ENCODE measurements around the gene OSTF1. TPM values are rescaled to one million over a fixed set of nuclear protein-coding genes. Genes with fewer than 3 reads are reported as not detected.

OSTF1 gene
- total and polyA plus RNA-seq, 2 donors (not counting 3 experiments of a cell fraction or from before 2014, with no cell fraction given), result 23.5 to 70.9 TPM

GRCh38 chr9:75109210-75109839 is 21.0 kb downstream of the OSTF1 start:
- peaks cover 33% of the 10 kb centered on the region for H3K4me1 ChIP-seq (ENCODE audit: control insufficient read depth, extremely low read depth, insufficient read depth, low read length)
- FAIRE-seq (peak; percentile 18), DNase-seq (ENCODE audit: low read depth, low spot score) (peak; percentile 41)
- dilution Hi-C loops (cut with MboI; ENCODE audit: extremely low pct_ligation_motif_present, low sequenced_read_pairs), result no loop called here
- H3K4me3 ChIP-seq (replicated peaks in 1 of 3; ENCODE audit: insufficient read depth in 1 of 3, low read depth in 1 of 3, low read length in 3 of 3), result no peak overlapping the region
- H3K27me3 ChIP-seq (ENCODE audit: control insufficient read depth in 2 of 2, insufficient read depth in 2 of 2, low read length in 2 of 2), result no peaks in the 10 kb centered on the region
- H3K9me3 ChIP-seq (replicated peaks; ENCODE audit: control insufficient read depth, insufficient read depth, low read length), result no peaks in the 10 kb centered on the region
- no peaks in the 10 kb centered on the region for H3K9me1 ChIP-seq (replicated peaks; ENCODE audit: control insufficient read depth, extremely low read depth, insufficient read depth, low read length)
- no peaks in the 10 kb centered on the region for H3K36me3 ChIP-seq (ENCODE audit: control insufficient read depth in 2 of 2, extremely low read depth in 1 of 2, insufficient read depth in 2 of 2, low read length in 2 of 2)
- ChIA-PET CTCF (interaction anchor here (0.6 to 2.2 kb wide), 5 partner anchors 12 to 76 kb away, joined by 3 to 9 read pairs (median 6); partner anchors contain the start of genes NMRK1 and OSTF1), POLR2A (interaction anchor here (0.9 to 2.1 kb wide), 2 partner anchors 21 to 60 kb away, joined by 4 to 5 read pairs; partner anchors contain the start of genes NMRK1 and OSTF1)
- H3K4me2 ChIP-seq (ENCODE audit: insufficient read depth, low read length), result peak overlapping the region; percentile 76
- TF ChIP-seq FOS (IDR thresholded peaks at IDR 0.05; ENCODE audit: borderline replicate concordance, insufficient read depth, low read length) (peak; percentile 42), MYC (IDR thresholded peaks at IDR 0.05; ENCODE audit: low read depth, low read length) (no peak), POLR2A (IDR thresholded peaks at IDR 0.05; ENCODE audit: low read depth, low read length) (no peak), EZH2 (IDR thresholded peaks at IDR 0.05; ENCODE audit: borderline replicate concordance, low read depth, low read length, severe bottlenecking) (no peak)
- no peaks in the 10 kb centered on the region for H4K20me1 ChIP-seq (replicated peaks; ENCODE audit: control insufficient read depth, extremely low read depth, insufficient read depth, low read length)
- intact Hi-C loops (cut with micrococcal nuclease), result loop anchor here (2.0 to 5.0 kb wide), 3 partner anchors 39 to 1348 kb away; partner anchors contain the start of gene GCNT1
- H2AFZ ChIP-seq (ENCODE audit: low read depth, low read length), result no peak overlapping the region
- BruUV-seq (replicated peaks), result no TSS peak
- peaks cover 76% of the 10 kb centered on the region for H3K79me2 ChIP-seq (ENCODE audit: control insufficient read depth, insufficient read depth, low read length)
- peak overlapping the region; percentile 38 for H3K9ac ChIP-seq (replicated peaks; ENCODE audit: extremely low read depth, insufficient read depth, low read length)
- H3K27ac ChIP-seq (ENCODE audit: insufficient read depth, low read depth, low read length), result peak overlapping the region; percentile 73

- H3K36me3 ChIP-seq (ENCODE audit: control insufficient read depth in 2 of 2, extremely low read depth in 1 of 2, insufficient read depth in 2 of 2, low read length in 2 of 2), result no peaks in the 10 kb centered on the region
- peak; percentile 26 for FAIRE-seq
- no peak overlapping the region for H3K27ac ChIP-seq (ENCODE audit: insufficient read depth, low read depth, low read length)
- no peak overlapping the region for H3K9ac ChIP-seq (replicated peaks; ENCODE audit: extremely low read depth, insufficient read depth, low read length)
- H3K9me1 ChIP-seq (replicated peaks; ENCODE audit: control insufficient read depth, extremely low read depth, insufficient read depth, low read length), result no peaks in the 10 kb centered on the region
- no peak overlapping the region for H3K4me2 ChIP-seq (ENCODE audit: insufficient read depth, low read length)
- H4K20me1 ChIP-seq (replicated peaks; ENCODE audit: control insufficient read depth, extremely low read depth, insufficient read depth, low read length), result no peaks in the 10 kb centered on the region
- DNase-seq (ENCODE audit: low read depth, low spot score), result no peak
- dilution Hi-C loops (cut with MboI; ENCODE audit: extremely low pct_ligation_motif_present, low sequenced_read_pairs), result no loop called here
- H3K9me3 ChIP-seq (replicated peaks; ENCODE audit: control insufficient read depth, insufficient read depth, low read length), result no peaks in the 10 kb centered on the region
- intact Hi-C loops (cut with micrococcal nuclease), result no loop called here
- TF ChIP-seq MYC (IDR thresholded peaks at IDR 0.05; ENCODE audit: low read depth, low read length), result no peak
- BruUV-seq (replicated peaks), result no TSS peak
- POLR2A ChIA-PET, result no interaction called here
- no peak overlapping the region for H3K4me3 ChIP-seq (replicated peaks in 1 of 3; ENCODE audit: insufficient read depth in 1 of 3, low read depth in 1 of 3, low read length in 3 of 3)
- peaks cover 34% of the 10 kb centered on the region for H3K4me1 ChIP-seq (ENCODE audit: control insufficient read depth, extremely low read depth, insufficient read depth, low read length)
- CTCF ChIA-PET, result interaction anchor here (1.3 kb wide), 1 partner anchor 37 kb away, joined by 3 read pairs; no protein-coding TSS in a partner anchor
- no peaks in the 10 kb centered on the region for H3K27me3 ChIP-seq (ENCODE audit: control insufficient read depth in 2 of 2, insufficient read depth in 2 of 2, low read length in 2 of 2)
- H2AFZ ChIP-seq (ENCODE audit: low read depth, low read length), result no peak overlapping the region
- H3K79me2 ChIP-seq (ENCODE audit: control insufficient read depth, insufficient read depth, low read length), result peaks cover 64% of the 10 kb centered on the region
Measured at GRCh38 chr9:75111019-75111622, 22.8 kb downstream of the OSTF1 start.
